Cardiac fibroblast (primary cell): ENCODE measurements around the gene GNA14.

ENCODE experiments used
- DNase-seq, 2 donors: peaks; one replicate each; pipeline versions ENCODE4 v3.0.0 to v3.0.0-alpha.2; 2010; ENCODE audit warnings: low read depth in 2 of 2
- H3K4me3 ChIP-seq, 2 donors: replicated peaks in 1 of 2; 1 replicate in 1 of 2; 2 replicates in 1 of 2; pipeline ENCODE4 v1.5.1; 2011; ENCODE audit warnings: low read depth in 2 of 2, low read length in 2 of 2, mild to moderate bottlenecking in 2 of 2, moderate library complexity in 1 of 2
- CTCF ChIP-seq: IDR thresholded peaks from one replicate; pipeline ENCODE4 v1.5.1; 2011; ENCODE audit warnings: low read depth, mild to moderate bottlenecking, low read length, inconsistent platforms

GNA14 gene

GRCh38 chr9:77677957-77678535 lies 29.9 kb upstream of the GNA14 start:
- TF ChIP-seq CTCF: no peak
- no peak for DNase-seq
- H3K4me3 ChIP-seq: no peak overlapping the region

- no peak overlapping the region for H3K4me3 ChIP-seq
- no peak for TF ChIP-seq CTCF
- DNase-seq: no peak
Observed at GRCh38 chr9:77677397-77677796, 29.3 kb upstream of the GNA14 start.

GRCh38 chr9:77673941-77674791 lies 26.0 kb upstream of the GNA14 start:
- peak; percentile 41 to 81 for DNase-seq
- TF ChIP-seq CTCF: no peak
- H3K4me3 ChIP-seq: no peak overlapping the region

GRCh38 chr9:77672183-77672582 lies 24.1 kb upstream of the GNA14 start:
- no peak overlapping the region for H3K4me3 ChIP-seq
- DNase-seq: no peak
- TF ChIP-seq CTCF: no peak

GRCh38 chr9:77667151-77667550 lies 19.0 kb upstream of the GNA14 start:
- TF ChIP-seq CTCF: no peak
- no peak overlapping the region for H3K4me3 ChIP-seq
- no peak for DNase-seq

- no peak overlapping the region for H3K4me3 ChIP-seq
- peak; percentile 8 to 59 for DNase-seq
- no peak for TF ChIP-seq CTCF
Observed at GRCh38 chr9:77663754-77664153, 15.6 kb upstream of the GNA14 start.
